Muscle of leg (tissue), 16 donors: ENCODE measurements around the gene C20orf204. TPM values are rescaled to one million over a fixed set of nuclear protein-coding genes. Genes with fewer than 3 reads are reported as not detected.
A peak's percentile ranks its signal among the peaks of the same experiment; 100 is the strongest.

Experiments
- DNase-seq: peaks from one replicate; pipeline ENCODE4 v3.0.0; 2013
- H3K27ac ChIP-seq: one replicate; pipeline ENCODE4 v1.5.1; 2013; ENCODE audit warnings: mild to moderate bottlenecking, low read length, control low read depth
- H3K27me3 ChIP-seq: one replicate; pipeline ENCODE4 v1.6.1; 2013; ENCODE audit warnings: low read length; ENCODE audit not compliant: control insufficient read depth, insufficient read depth
- H3K36me3 ChIP-seq: one replicate; pipeline ENCODE4 v1.6.1; 2013; ENCODE audit warnings: low read length; ENCODE audit not compliant: control insufficient read depth, insufficient read depth
- H3K4me1 ChIP-seq: one replicate; pipeline ENCODE4 v1.6.1; 2013; ENCODE audit warnings: low read length; ENCODE audit not compliant: control insufficient read depth, insufficient read depth
- H3K4me3 ChIP-seq: one replicate; pipeline ENCODE4 v1.5.1; 2013; ENCODE audit warnings: low read length, control low read depth
- H3K9me3 ChIP-seq: replicated peaks from 2 replicates; pipeline ENCODE4 v1.6.1; 2013; ENCODE audit warnings: low read depth, low read length; ENCODE audit not compliant: control insufficient read depth
- WGBS: methylation state at CpG from one replicate; pipeline ENCODE4 v1.1.5; 2013; ENCODE audit warnings: missing lambda C conversion rate; ENCODE audit not compliant: insufficient coverage; 5-methylcytosine and 5-hydroxymethylcytosine counted together
- long read RNA-seq, 11 donors: transcript quantifications; one replicate each; lab custom pipeline, GENCODE V29; 2026
- polyA plus RNA-seq, 8 donors: library from polyadenylated mRNA; unstranded; fragments of 120-200 nt; gene quantifications; one replicate each; pipeline versions ENCODE4 v1.2.1 to v1.2.3, GENCODE V29; 2013; ENCODE audit warnings: inconsistent platforms in 1 of 8, low replicate concordance in 1 of 8; ENCODE audit not compliant: insufficient read length in 8 of 8, insufficient read depth in 1 of 8
- total RNA-seq: library from RNA; stranded (reverse); fragments of 120-200 nt; gene quantifications from one replicate; pipeline ENCODE4 v1.2.4, GENCODE V29; 2013

Gene C20orf204, protein sequence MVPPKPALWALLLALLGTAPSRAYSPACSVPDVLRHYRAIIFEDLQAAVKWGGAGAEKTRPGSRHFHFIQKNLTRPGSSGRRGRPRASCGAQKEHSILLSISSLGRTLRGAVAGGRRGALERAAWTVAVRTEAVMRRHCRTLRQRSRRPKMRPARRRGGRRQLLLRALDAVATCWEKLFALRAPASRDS
- total RNA-seq: 0.84 TPM
- polyA plus RNA-seq: 1 to 10 TPM in 3 of 8 donors, under 1 TPM in 5; 0.52 to 1.5 (median 0.94) TPM
- long read RNA-seq, donor 1: 0 reads
- long read RNA-seq, donor 2: 0 reads
- long read RNA-seq, donor 3: 0 reads
- long read RNA-seq, donor 4: 0 reads
- long read RNA-seq, donor 5, partial matches to known transcripts: 0 of 1 reads
- long read RNA-seq, donor 5, other reads (novel, unspliced or antisense): 0 of 1 reads
- long read RNA-seq, donor 6: 0 reads
- long read RNA-seq, donor 7: 0 reads
- long read RNA-seq, donor 8: 0 reads
- long read RNA-seq, donor 9, partial matches to known transcripts: 0 of 1 reads
- long read RNA-seq, donor 9, other reads (novel, unspliced or antisense): 0 of 1 reads
- long read RNA-seq, donor 10, partial matches to known transcripts: 0 of 1 reads
- long read RNA-seq, donor 10, other reads (novel, unspliced or antisense): 0 of 1 reads
- long read RNA-seq, donor 11: 0 reads

DNA sequence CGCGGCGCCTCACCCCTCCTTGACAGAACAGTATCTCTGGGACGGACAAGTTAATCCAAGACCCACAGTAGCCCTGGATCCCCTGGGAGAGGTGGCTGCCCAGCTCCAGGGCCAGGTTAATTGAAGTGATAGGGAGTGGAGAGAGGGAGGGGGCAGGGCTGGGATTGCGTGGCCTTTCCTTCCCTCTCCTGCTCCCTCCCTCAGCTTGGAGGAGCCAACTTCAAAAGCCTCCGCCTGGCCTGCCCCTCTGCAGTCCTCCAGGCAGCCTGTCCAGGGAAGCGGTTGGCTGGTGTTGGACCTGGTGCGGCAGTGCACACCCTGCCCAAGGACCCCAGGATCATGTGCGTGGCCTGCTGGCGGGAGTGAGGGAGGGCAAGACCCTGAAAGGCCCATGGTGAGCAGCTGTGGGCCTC is at the start of gene C20orf204:
Gene C20orf204, plus strand, starts transcription at position 250 of the 413 bp plus-strand sequence. Its CDS starts 142 bp downstream, at position 392.
- H3K27me3 ChIP-seq: peaks cover 49% of the 10 kb centered on the region

DNA sequence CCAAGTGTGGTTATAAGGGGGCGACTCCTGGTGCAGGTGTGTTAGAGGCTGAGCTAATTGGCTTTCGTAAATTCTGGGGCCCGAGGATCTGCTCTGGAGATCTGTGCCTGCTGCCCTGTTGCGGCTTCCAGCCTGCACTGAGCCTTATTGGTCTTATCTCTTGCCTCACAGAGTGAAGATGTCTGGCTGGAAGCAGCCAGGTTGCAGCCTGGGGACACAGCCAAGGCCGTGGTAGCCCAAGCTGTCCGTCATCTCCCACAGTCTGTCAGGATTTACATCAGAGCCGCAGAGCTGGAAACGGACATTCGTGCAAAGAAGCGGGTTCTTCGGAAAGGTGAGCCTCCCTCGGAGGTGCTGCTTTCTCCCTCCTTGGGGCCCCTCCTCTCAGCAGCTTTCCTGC is 35.1 kb upstream of the C20orf204 start:
- Histone ChIP-seq H3K36me3 (peaks cover 69% of the 10 kb centered on the region), H3K9me3 (no peaks in the 10 kb centered on the region), H3K27ac (no peak overlapping the region), H3K27me3 (no peaks in the 10 kb centered on the region), H3K4me3 (no peak overlapping the region), H3K4me1 (no peaks in the 10 kb centered on the region)
- no peak for DNase-seq
- 95% methylated on average over 6 of the region's 12 CpGs for WGBS

More for the DNA sequence above, at the start of gene C20orf204:
- H3K4me3 ChIP-seq: no peak within 1 kb of the TSS
- peak; percentile 7 for DNase-seq
- H3K4me1 ChIP-seq: peaks cover 31% of the 10 kb centered on the region
- no peaks in the 10 kb centered on the region for H3K9me3 ChIP-seq
- WGBS: no CpG with 5 or more reads among the region's 10 CpGs
- H3K36me3 ChIP-seq: peaks cover 37% of the 10 kb centered on the region
- no peak within 1 kb of the TSS for H3K27ac ChIP-seq

DNA sequence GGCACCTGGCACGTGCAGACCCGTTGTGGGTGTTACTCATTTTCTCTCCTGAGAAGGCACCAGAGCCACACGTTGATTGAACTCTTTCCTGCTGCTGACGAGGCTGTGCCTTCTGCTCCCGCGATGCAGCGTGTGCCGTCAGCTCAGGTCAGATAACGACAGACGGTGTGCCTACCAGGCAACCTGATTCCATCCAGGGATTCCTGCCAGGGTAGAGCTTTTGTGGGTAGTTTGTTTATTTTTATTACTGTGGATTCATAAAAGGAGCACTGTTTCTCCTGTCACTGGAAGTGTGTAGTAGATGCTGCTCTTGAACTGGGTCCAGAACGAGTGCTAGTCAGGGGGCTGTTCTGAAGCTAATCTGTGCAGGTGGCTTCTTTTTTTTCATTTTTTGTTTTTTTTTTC is 34.4 kb upstream of the C20orf204 start:
- DNase-seq: no peak
- Histone ChIP-seq H3K27ac (no peak overlapping the region), H3K27me3 (no peaks in the 10 kb centered on the region), H3K4me3 (no peak overlapping the region), H3K4me1 (no peaks in the 10 kb centered on the region), H3K36me3 (peaks cover 66% of the 10 kb centered on the region), H3K9me3 (no peaks in the 10 kb centered on the region)
- 84% methylated on average over 3 of the region's 11 CpGs for WGBS

DNA sequence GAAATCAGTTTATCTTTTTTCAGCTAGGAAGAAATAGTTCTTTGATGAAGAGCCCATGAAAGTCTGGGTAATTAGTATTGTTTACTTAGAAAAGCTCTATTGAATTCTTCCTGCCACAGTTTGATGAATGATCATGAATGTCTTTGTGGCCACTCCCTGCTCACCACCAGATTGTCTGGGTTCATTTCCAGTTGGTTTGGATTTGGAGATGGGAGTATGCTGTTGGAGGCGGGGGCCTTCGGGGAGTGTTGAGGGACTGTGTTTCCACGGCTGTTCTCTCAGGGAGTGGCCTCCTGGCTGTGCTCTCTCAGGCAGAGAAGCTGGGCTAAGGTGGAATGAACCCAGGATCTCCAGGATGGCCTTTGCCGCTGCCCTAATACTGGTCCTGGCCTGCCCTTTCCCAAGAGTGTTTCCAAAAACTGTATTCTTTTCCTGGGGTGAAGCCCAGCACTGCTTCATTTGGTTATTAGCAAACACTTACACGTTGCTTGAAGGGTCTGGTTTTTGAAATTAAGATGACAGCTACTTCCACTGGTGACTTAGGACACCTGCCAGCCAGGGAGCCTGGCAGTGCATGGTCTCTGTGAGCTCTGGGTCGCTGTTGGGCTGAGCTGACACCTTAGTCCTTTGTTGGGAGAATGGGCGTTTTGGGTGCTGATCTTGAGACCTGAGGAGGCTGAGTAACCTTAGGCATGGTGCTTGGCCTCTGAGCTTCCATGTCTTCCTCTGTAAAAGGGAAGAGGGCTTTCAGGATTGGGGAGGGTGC is 31.8 kb upstream of the C20orf204 start:
- no peaks in the 10 kb centered on the region for H3K4me1 ChIP-seq
- no peak overlapping the region for H3K27ac ChIP-seq
- no peaks in the 10 kb centered on the region for H3K27me3 ChIP-seq
- peaks cover 2% of the 10 kb centered on the region for H3K9me3 ChIP-seq
- DNase-seq: no peak
- WGBS: 91% methylated on average over 5 of the region's 7 CpGs
- peaks cover 72% of the 10 kb centered on the region for H3K36me3 ChIP-seq
- no peak overlapping the region for H3K4me3 ChIP-seq

DNA sequence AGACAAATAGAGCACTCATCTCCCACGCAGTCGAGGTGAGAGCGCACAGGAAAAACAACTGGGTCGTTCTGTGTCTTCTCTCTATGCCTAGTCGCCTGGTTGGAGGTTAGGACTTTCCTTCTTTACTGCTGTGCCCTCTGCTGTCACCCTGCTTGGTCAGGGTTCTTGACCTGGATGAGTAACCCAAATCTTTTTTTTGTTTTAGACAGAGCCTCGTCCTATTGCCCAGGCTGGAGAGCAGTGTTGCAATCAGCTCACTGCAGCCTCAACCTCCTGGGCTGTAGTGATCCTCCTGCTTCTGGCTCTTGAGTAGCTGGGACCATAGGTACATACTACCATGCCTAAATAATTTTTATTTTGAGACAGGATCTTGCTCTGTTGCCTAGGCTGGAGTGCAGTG is 30.6 kb upstream of the C20orf204 start:
- H3K9me3 ChIP-seq: peaks cover 2% of the 10 kb centered on the region
- H3K27me3 ChIP-seq: no peaks in the 10 kb centered on the region
- no peaks in the 10 kb centered on the region for H3K4me1 ChIP-seq
- H3K27ac ChIP-seq: no peak overlapping the region
- peaks cover 68% of the 10 kb centered on the region for H3K36me3 ChIP-seq
- no peak for DNase-seq
- no peak overlapping the region for H3K4me3 ChIP-seq
- 95% methylated on average over 6 of the region's 6 CpGs for WGBS

DNA sequence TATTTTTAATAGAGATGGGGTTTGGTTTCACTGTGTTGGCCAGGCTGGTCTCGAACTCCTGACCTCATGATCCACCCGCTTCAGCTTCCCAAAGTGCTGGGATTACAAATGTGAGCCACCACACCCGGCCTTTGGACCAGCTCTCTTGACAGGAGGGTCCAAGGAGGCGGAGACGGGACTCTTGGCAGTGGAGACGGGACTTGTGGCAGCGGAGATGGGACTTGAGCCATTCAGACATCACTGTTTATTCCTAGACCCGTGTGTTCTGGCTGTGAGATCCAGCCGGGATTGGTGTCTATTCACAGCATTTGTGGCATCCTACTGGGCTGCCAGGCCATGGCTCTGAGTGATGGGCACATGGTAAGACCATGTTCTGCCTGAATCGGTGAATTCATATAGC is 29.5 kb upstream of the C20orf204 start:
- no peak for DNase-seq
- H3K4me1 ChIP-seq: no peaks in the 10 kb centered on the region
- no peak overlapping the region for H3K4me3 ChIP-seq
- H3K27ac ChIP-seq: no peak overlapping the region
- peaks cover 2% of the 10 kb centered on the region for H3K9me3 ChIP-seq
- WGBS: 73% methylated on average over 9 of the region's 10 CpGs
- peaks cover 69% of the 10 kb centered on the region for H3K36me3 ChIP-seq
- H3K27me3 ChIP-seq: no peaks in the 10 kb centered on the region

DNA sequence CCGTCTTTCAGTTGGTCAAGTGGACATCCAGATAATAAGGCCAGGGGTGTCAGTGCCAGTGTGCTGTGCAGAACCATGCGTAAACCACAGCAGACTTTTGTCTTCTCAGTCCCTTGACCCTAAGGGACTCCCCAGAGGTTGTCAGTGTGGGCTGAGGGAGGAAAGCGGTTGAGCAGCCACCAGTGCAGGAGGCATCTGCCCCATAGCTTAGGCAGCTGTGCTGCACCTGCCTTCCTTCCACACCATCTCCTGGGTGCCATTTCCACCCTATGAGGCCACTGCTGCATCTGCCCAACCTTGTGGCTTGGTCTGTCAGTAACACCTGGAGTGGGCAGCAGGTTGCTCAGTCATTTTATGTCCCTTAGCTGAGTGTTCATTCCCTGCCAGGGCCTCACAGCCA is 29.1 kb upstream of the C20orf204 start:
- DNase-seq: no peak
- WGBS: 100% methylated on average over 2 of the region's 3 CpGs
- H3K9me3 ChIP-seq: peaks cover 2% of the 10 kb centered on the region
- H3K36me3 ChIP-seq: peaks cover 67% of the 10 kb centered on the region
- H3K27me3 ChIP-seq: no peaks in the 10 kb centered on the region
- H3K27ac ChIP-seq: no peak overlapping the region
- H3K4me3 ChIP-seq: no peak overlapping the region
- H3K4me1 ChIP-seq: no peaks in the 10 kb centered on the region

DNA sequence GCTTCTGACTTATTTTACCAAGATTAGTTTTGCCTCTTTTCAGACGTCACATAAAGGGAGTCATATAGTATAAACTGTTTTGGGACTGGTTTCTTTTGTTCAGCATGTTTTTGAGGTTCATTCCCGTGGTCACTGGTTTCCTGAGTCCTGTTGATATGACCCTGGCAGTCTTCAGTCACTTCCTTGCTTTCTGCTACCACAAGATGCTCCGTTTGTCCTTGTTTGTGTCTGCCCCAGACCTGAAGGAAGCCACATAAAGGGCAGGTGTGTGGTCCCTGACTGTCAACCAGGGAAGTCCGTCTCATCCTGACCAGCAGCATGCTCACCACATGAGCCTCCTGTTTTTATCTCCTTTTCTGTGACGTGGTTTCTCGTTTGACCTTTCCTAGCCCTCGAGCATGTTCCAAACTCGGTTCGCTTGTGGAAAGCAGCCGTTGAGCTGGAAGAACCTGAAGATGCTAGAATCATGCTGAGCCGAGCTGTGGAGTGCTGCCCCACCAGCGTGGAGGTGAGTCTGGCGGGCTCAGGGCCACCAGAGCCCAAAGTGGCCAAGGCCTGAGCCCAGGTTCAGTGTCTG is 26.1 kb upstream of the C20orf204 start:
- Histone ChIP-seq H3K36me3 (peaks cover 64% of the 10 kb centered on the region), H3K27me3 (no peaks in the 10 kb centered on the region), H3K9me3 (peaks cover 2% of the 10 kb centered on the region), H3K27ac (no peak overlapping the region), H3K4me1 (no peaks in the 10 kb centered on the region), H3K4me3 (no peak overlapping the region)
- DNase-seq: no peak
- WGBS: 95% methylated on average over 12 of the region's 13 CpGs

DNA sequence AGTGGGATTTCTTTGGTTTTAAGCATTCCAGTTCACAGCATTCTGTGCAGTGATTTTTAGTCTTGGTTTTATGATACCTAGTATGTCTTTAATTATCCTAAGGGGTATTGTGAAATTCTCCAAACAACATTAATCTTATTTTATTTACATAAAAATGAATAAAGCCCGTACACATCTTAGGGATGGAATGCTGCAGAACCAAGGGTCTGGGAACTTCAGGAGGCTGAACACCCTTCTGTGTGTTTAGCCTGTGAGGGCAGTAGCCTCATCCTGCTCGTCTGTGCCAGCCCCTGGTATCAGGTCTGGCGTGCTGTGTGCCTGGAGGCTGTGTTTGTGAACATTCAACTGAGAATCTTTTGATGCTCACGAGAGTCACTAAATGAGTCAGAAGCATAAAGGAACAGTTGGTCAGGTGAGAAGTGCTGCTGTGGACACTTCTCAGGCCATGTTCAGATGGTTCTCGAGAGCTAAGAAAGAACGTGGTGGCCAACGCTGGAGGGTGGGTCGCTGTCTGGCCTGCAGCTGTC is 25.2 kb upstream of the C20orf204 start:
- no peak for DNase-seq
- Histone ChIP-seq H3K9me3 (peaks cover 2% of the 10 kb centered on the region), H3K4me1 (no peaks in the 10 kb centered on the region), H3K4me3 (no peak overlapping the region), H3K27me3 (no peaks in the 10 kb centered on the region), H3K27ac (no peak overlapping the region), H3K36me3 (peaks cover 65% of the 10 kb centered on the region)
- 93% methylated on average over 8 of the region's 8 CpGs for WGBS
